ENCODE results near the gene HMCN2. TPM values are rescaled to one million over a fixed set of nuclear protein-coding genes. Genes with fewer than 3 reads are reported as not detected.

HMCN2 gene
- polyA plus RNA-seq, 1 of the 3 experiments (the other 2 are of a cell fraction) = 0.15 TPM

GRCh38 chr9:130229759-130230158, 35.8 kb upstream of the HMCN2 start (continued):
- no peak for TF ChIP-seq SMC3 (IDR thresholded peaks at IDR 0.05; ENCODE audit: low read depth, low read length)
- TF ChIP-seq GATA2 (CRISPR knock-in tag; IDR thresholded peaks at IDR 0.05) = no peak
- no peak for TF ChIP-seq MEF2A (IDR thresholded peaks at IDR 0.05; ENCODE audit: borderline replicate concordance, low read depth)
- TF ChIP-seq PBX3 (IDR thresholded peaks at IDR 0.05) = no peak

- Histone ChIP-seq H3K36me3 (replicated peaks in 1 of 2; ENCODE audit: control insufficient read depth in 1 of 2, insufficient read depth in 2 of 2, low read length in 1 of 2) (peaks cover 40 to 47% of the 10 kb centered on the region in 2 experiments), H3F3A (replicated peaks; ENCODE audit: insufficient read depth) (peaks cover 6% of the 10 kb centered on the region), H3K27me3 (ENCODE audit: insufficient read depth) (no peaks in the 10 kb centered on the region), H3K4me2 (no peak overlapping the region), H3K9me2 (no peaks in the 10 kb centered on the region), H3K27ac (ENCODE audit: low read depth in 2 of 2, low read length in 1 of 2) (no peak overlapping the region), H3K9ac (no peak overlapping the region), H3K4me1 (ENCODE audit: control insufficient read depth in 1 of 2, insufficient read depth in 2 of 2, low read depth in 1 of 2, low read length in 1 of 2) (no peaks in the 10 kb centered on the region), H4K20me1 (ENCODE audit: insufficient read depth) (no peaks in the 10 kb centered on the region), H3K4me3 (ENCODE audit: low read depth in 2 of 2, low read length in 1 of 2) (no peak overlapping the region), H2AFZ (ENCODE audit: low read depth) (no peak overlapping the region), H3K9me3 (no peaks in the 10 kb centered on the region; the same call in 1 of the 2 replicates), H3K79me2 (ENCODE audit: insufficient read depth) (no peaks in the 10 kb centered on the region; the same call in 1 of the 2 replicates)
- WGBS (ENCODE audit: low lambda C conversion rate) = 87% methylated on average over 1 of the region's 1 CpG
- ChIA-PET POLR2A (no interaction called here), CTCF (interaction anchor here (0.6 to 1.5 kb wide), 2 partner anchors 33 to 595 kb away, joined by 3 read pairs; no protein-coding TSS in a partner anchor)
- DNase-seq = no peak
- TF ChIP-seq EZH2phosphoT487 (IDR thresholded peaks at IDR 0.05; ENCODE audit: borderline replicate concordance, low read depth) (no peak), TAF1 (IDR thresholded peaks at IDR 0.05; ENCODE audit: borderline replicate concordance, low read depth, low read length) (no peak), CHD2 (IDR thresholded peaks at IDR 0.05; ENCODE audit: low read length, partially characterized antibody) (no peak), YY1 (IDR thresholded peaks at IDR 0.05; ENCODE audit: low read depth) (no peak), ZBTB33 (IDR thresholded peaks at IDR 0.05; ENCODE audit: borderline replicate concordance, low read depth) (no peak), RFX5 (IDR thresholded peaks at IDR 0.05; ENCODE audit: low read length) (no peak), GABPA (IDR thresholded peaks at IDR 0.05; ENCODE audit: low read depth) (no peak), REST (IDR thresholded peaks at IDR 0.05; ENCODE audit: low read depth, low read length) (no peak), IRF3 (IDR thresholded peaks at IDR 0.05; ENCODE audit: low read depth, low read length) (no peak), SMC3 (IDR thresholded peaks at IDR 0.05; ENCODE audit: low read depth, low read length) (no peak)
These were observed 34.9 kb upstream of the HMCN2 start for GRCh38 chr9:130230631-130231030.
